ENCODE measurements around the gene CDK15. TPM values are rescaled to one million over a fixed set of nuclear protein-coding genes. Genes with fewer than 3 reads are reported as not detected.

CDK15 gene
- total RNA-seq, 1 donor from 2014 or later, result 1.5 TPM

- intact Hi-C loops (cut with DNase I), result no loop called here
- DNase-seq (ENCODE audit: low spot score in 2 of 2), result no peak
- Histone ChIP-seq H3K4me1 (no peaks in the 10 kb centered on the region), H3K27ac (no peak overlapping the region), H3K4me3 (no peak overlapping the region), H3K27me3 (no peaks in the 10 kb centered on the region), H3K9me3 (no peaks in the 10 kb centered on the region), H3K36me3 (no peaks in the 10 kb centered on the region)
- no peak for TF ChIP-seq CTCF (IDR thresholded peaks at IDR 0.05)
Observed at GRCh38 chr2:201872591-201872990, 66.3 kb downstream of the CDK15 start.

GRCh38 chr2:201879996-201880395, 73.7 kb downstream of the CDK15 start:
- H3K27ac ChIP-seq, result peak overlapping the region in 1 of 2 donors; percentile 51
- no peak for DNase-seq (ENCODE audit: low spot score in 2 of 2)
- no peak for TF ChIP-seq CTCF (IDR thresholded peaks at IDR 0.05)
- intact Hi-C loops (cut with DNase I), result no loop called here
- H3K27me3 ChIP-seq, result no peaks in the 10 kb centered on the region
- no peak overlapping the region for H3K4me3 ChIP-seq
- no peaks in the 10 kb centered on the region for H3K36me3 ChIP-seq
- H3K4me1 ChIP-seq, result peaks cover 7 to 30% of the 10 kb centered on the region in 2 donors
- H3K9me3 ChIP-seq, result no peaks in the 10 kb centered on the region

GRCh38 chr2:201880579-201880978, 74.2 kb downstream of the CDK15 start:
- peak overlapping the region; percentile 51 to 62 for H3K27ac ChIP-seq
- no peaks in the 10 kb centered on the region for H3K9me3 ChIP-seq
- H3K4me1 ChIP-seq, result peaks cover 7 to 30% of the 10 kb centered on the region in 2 donors
- intact Hi-C loops (cut with DNase I), result no loop called here
- no peak for TF ChIP-seq CTCF (IDR thresholded peaks at IDR 0.05)
- no peaks in the 10 kb centered on the region for H3K36me3 ChIP-seq
- no peak for DNase-seq (ENCODE audit: low spot score in 2 of 2)
- no peaks in the 10 kb centered on the region for H3K27me3 ChIP-seq
- H3K4me3 ChIP-seq, result peak overlapping the region in 1 of 2 donors; percentile 36

GRCh38 chr2:201880993-201881611, 74.8 kb downstream of the CDK15 start:
- no peaks in the 10 kb centered on the region for H3K36me3 ChIP-seq
- peak overlapping the region in 1 of 2 donors; percentile 36 for H3K4me3 ChIP-seq
- no peak for TF ChIP-seq CTCF (IDR thresholded peaks at IDR 0.05)
- no peaks in the 10 kb centered on the region for H3K27me3 ChIP-seq
- H3K9me3 ChIP-seq, result no peaks in the 10 kb centered on the region
- H3K27ac ChIP-seq, result peak overlapping the region; percentile 51 to 62
- H3K4me1 ChIP-seq, result peaks cover 7 to 30% of the 10 kb centered on the region in 2 donors
- peak in 1 of 2 donors; percentile 68 for DNase-seq (ENCODE audit: low spot score in 2 of 2)
- intact Hi-C loops (cut with DNase I), result no loop called here

GRCh38 chr2:201881741-201882140, 75.4 kb downstream of the CDK15 start:
- peak overlapping the region in 1 of 2 donors; percentile 3 for H3K27ac ChIP-seq
- H3K36me3 ChIP-seq, result no peaks in the 10 kb centered on the region
- H3K9me3 ChIP-seq, result no peaks in the 10 kb centered on the region
- TF ChIP-seq CTCF (IDR thresholded peaks at IDR 0.05), result no peak
- peaks cover 7 to 30% of the 10 kb centered on the region in 2 donors for H3K4me1 ChIP-seq
- H3K4me3 ChIP-seq, result no peak overlapping the region
- no peak for DNase-seq (ENCODE audit: low spot score in 2 of 2)
- no peaks in the 10 kb centered on the region for H3K27me3 ChIP-seq
- intact Hi-C loops (cut with DNase I), result no loop called here

Data from ascending aorta (tissue), 2 donors.